GM21737 (cell line): Measurements from ENCODE around the gene ESPNL.

Experiments
- ATAC-seq: cut with Tn5 transposase; IDR thresholded peaks from one replicate; pipeline ENCODE4 v1.9.1; 2021; ENCODE audit warnings: mild to moderate bottlenecking, moderate library complexity; ENCODE audit not compliant: unreplicated experiment

ESPNL gene

DNA sequence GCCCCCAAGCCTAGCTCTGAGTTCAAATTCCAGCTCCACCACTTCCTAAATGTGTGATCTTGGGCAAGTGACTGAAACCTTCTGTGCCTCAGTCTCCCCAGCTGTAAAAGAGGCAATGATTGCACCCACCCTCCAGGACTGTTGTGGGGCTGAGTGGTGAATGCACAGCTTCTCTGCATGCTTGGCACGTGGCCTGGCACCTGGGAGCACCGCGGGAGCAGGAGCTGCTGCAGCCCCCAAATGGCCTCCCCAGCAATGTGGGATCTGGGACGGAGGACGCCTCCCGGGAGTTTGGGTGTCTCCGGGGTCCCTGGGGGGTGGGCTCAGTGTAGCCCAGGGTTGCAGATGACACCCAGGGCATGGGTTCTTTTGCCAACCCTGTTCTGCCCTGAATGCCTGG, 39.9 kb downstream of the ESPNL start:
- no peak for ATAC-seq

DNA sequence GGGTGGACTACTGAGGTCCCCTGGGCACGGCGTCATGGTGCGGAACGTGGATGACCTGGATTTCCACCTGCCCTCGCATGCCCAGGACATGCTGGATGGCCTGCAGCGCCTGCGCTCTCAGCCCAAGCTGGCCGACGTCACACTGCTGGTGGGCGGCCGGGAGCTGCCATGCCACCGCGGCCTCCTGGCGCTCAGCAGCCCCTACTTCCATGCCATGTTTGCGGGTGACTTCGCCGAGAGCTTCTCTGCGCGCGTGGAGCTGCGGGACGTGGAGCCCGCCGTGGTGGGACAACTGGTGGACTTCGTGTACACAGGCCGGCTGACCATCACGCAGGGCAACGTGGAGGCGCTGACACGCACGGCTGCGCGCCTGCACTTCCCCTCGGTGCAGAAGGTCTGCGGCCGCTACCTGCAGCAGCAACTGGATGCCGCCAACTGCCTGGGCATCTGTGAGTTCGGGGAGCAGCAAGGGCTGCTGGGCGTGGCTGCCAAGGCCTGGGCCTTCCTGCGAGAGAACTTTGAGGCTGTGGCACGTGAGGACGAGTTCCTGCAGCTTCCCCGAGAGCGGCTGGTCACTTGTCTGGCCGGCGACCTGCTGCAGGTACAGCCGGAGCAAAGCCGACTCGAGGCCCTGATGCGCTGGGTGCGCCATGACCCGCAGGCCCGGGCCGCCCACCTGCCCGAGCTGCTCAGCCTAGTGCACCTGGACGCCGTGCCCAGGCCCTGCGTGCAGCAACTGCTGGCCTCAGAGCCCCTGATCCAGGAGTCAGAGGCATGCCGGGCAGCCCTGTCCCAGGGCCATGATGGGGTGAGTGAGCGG, 40.8 kb downstream of the ESPNL start:
- ATAC-seq: no peak

DNA sequence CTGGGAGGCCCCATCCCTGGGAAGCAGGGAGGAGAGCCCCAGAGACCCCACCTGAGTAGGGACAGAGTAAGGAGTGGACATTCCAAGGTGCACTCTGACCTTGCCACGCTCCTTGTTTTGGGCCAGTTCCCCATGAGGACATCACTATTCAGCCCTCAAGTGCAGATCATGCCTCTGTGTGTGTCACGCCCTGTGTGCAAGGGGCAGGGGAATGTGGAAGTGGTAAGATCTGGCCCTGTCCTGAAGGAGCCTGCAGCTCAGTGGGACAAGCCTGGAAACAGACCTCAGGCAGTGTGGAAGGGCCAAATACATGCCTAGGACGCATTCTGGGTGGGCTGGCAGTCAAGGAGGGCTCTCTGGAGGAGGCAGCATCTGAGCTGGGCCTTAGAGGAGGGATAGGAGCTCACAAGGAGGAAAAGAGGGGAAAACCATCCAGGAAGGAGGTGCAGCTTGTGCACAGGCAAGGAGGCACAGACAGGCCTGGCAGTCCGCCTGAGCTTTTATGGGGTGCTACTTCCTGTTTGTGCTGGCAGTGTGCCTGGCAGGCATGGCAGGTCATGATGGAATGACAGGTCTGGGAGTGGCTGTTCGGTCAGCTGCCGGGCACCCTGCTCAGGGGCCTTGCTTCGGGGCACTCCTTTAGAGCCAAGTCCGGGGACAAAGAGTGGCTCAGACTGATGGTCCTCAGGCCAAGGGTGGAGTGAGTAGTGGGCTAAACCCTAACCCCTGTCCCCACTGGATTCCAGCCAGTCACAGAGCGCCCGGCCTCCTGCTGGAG, 41.6 kb downstream of the ESPNL start:
- no peak for ATAC-seq

DNA sequence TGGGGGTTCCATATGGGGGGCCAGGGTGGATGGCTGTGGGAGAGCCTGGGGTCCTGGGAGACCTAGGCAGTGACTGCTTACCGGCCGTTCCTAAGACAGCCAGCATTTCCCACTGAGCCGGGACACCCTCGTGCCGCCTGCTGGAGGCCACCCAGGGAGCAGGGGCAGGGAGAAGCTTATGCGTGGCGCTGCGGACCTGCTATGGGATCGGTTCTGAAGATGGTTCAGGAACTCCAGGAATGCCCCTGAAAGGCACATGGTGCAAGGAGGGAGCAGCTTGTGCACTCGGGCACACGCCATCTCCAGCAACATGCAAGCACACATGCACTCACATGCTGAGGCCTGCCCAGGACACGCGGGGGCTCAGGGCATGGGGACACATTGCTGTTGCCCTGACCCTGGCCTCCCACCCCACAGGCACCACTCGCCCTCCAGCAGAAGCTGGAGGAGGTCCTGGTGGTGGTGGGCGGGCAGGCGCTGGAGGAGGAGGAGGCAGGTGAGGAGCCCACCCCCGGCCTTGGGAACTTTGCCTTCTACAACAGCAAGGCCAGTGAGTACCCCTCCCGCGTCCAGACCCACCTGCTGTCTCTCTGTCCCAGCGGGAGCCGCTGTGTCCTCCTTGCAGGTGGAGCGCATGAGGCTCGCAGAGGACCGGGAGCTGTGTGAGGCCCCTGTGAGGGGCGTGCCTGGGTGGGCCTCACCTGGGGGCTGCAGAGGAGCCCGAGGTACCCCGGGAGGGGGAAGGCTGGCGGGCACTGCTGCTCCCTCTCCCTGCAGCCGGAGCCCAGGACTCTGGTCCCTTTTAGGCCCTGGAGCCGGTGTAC, 42.5 kb downstream of the ESPNL start:
- no peak for ATAC-seq

DNA sequence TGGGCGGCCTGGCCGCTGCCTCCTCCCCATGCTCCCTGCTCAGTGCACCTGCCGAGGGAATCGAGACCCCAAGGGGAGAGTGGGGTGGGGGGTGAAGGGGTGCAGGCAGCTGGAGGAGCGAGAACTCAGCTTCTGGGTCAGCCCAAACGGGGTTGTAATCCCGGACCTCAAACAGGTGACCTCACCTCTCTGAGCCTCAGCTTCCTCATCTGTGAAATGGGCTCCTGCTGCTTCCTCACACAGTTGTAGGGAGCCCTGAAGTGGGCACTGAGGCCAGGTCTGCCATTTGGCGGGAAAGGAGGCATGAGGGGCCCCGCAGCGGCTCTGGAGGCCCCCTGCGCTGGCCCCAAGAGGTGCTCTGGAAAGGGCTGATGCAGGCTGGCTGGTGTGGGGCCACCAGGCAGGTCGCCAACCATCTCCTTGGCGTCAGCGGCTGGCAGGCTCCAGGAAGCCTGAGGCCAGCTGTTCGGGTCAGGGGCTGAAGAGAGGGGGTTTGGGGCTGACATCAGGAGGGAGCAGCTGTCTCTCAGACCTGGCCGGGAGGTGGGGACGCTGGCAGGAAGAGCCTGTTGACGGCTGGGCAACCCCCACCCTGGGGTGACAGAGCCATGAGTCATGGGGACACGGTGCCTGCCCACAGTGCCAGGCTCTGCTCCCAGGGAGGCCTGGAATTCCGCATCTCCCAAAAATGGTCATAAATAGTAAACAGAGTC, 43.3 kb downstream of the ESPNL start:
- ATAC-seq: no peak

DNA sequence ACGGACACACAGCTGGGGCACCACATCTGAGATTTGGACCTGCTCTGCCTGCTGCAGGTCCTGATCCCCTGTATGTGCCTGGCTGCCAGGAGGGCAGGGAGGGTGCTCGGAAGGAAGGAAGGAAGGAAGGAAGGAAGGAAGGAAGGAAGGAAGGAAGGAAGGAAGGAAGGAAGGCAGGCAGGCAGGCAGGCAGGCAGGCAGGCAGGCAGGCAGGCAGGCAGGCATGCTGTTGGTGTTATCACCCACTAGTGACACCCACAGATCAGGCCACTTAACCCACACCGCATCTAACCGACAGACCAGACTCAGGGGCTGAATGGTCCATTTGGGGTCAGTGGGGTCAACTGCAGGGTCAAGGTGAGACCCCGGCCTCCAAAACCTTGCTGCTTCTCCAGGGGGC, 44.1 kb downstream of the ESPNL start:
- no peak for ATAC-seq

DNA sequence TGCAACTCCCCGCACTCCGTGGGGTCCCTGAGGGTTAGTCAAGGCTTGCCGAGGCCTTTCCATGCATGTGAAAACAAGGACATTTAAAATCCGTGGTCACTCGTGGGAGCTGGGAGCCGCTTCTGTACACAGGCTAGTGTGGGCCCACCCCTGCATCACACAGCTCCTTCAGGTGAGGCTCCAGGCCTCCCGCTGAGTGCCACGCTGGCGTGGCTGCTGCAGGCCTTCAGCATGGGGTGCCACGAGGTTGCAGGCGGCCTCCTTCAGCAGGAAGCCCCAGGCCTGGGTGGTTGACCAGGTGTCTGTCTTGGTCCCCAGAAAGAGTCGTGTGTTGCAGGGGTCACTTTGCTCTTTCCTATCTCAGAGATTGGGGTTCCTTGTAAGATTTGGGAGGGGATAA, 44.9 kb downstream of the ESPNL start:
- no peak for ATAC-seq

DNA sequence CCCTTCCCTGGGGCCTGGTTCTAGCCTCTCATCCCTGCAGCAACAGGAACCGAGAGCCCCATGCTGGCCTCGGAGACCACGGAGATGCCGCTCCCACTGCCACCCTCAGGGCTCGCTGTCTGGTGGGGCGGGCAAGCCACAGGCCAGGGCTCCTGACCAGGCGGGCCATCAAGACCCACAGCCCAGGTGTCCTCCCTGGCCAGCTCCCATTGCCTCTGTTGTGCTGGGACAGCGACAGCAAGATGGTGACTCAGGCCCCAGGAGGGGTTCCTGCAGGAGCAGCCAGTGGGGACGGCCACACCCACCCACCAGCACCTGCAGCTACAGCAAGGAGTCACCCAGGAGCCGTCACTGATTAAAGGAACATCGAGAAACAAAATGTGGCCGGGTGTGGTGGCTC, 45.7 kb downstream of the ESPNL start:
- no peak for ATAC-seq

DNA sequence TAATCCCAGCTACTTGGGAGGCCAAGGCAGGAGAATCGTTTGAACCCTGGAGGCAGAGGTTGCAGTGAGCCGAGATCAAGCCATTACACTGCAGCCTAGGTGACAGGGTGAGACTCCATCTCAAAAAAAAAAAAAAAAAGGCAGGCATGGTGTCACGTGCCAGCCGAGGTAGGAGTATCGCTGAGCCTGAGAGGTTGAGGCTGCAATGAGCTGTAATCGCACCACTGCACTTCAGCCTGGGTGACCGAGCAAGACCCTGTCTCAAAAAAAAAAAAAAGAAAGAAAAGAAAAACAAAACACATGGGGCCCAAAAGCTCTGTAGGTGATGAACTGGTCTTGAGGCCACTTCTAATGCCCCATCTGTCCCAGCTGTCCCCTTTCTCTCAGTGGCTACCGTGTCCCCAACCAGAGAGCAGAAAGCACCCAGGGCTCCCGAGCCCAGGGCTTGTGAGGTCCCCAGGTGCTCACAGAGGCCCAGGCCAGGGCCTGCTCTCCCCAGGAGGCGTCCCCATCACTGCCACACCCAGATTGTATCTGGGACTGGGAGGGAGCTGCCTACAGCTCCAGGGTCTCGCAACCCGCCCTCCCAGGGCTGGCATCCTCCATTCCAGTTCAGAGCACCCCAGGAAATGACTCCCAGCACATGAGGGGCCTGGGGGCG, 46.9 kb downstream of the ESPNL start:
- ATAC-seq: no peak

DNA sequence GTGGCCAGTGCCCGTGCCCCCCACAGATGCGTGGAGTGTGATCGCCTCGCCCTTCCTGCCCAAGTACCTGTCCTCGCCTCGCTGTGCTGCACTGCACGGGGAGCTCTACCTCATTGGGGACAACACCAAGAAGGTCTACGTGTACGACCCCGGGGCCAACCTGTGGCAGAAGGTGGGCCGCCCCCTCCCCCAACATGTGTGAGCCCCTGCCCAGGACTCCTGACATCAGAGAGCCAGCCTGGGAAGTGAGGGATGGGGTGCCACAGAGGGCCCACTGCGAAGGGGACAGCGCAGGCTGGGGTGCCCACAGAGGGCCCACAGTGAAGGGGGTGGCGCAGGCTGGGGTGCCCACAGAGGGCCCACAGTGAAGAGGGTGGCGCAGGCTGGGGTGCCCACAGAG, 48.8 kb downstream of the ESPNL start:
- ATAC-seq: no peak

DNA sequence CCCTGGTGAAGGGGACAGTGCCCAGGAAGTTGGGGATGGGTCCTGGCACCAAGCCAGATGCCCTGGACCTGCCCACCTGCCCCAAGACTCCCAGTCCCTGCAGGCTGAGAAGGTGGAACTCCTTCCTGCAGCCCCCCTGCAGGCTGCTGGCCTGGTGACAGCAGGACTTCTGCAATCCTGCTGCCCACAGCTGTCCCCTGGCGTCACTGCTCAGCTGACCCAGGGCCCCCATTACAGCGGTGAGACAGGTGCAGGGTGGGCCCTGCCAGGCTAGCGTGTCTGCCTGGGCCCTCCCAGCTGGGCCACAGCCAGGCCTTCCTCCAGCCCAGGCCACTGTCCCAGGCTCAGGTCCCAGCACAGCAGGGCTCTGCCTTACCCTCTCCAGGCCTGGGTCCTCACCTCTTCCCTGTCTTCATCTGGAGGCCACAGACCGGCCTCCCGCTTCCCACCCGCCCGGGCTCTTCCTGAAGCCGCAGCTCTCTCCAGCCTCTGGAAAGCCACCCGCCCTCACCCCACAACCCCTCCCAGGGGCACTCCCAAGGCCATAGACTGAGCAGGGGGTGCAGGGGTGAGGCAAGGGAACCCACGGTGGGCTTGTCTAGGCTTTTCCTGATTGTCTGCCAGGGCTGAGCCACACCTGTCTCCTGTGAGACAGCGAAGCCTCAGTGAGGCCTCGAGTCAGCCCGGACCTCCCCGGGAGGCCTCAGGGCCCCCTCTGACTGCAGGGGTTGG, 49.9 kb downstream of the ESPNL start:
- no peak for ATAC-seq

DNA sequence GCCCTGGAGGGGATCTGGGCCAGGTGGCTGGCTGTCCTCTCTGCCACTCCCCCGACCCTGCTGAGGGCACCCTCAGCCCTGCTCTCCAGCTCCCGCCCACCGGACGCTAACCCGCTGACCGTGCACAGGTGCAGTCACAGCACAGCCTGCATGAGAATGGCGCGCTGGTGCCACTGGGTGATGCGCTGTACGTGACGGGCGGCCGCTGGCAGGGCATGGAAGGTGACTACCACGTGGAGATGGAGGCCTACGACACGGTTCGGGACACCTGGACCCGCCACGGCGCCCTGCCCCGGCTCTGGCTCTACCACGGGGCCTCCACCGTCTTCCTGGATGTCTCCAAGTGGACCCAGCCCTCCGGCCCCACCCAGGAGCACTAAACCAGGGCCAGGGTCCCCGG, 50.5 kb downstream of the ESPNL start:
- no peak for ATAC-seq

DNA sequence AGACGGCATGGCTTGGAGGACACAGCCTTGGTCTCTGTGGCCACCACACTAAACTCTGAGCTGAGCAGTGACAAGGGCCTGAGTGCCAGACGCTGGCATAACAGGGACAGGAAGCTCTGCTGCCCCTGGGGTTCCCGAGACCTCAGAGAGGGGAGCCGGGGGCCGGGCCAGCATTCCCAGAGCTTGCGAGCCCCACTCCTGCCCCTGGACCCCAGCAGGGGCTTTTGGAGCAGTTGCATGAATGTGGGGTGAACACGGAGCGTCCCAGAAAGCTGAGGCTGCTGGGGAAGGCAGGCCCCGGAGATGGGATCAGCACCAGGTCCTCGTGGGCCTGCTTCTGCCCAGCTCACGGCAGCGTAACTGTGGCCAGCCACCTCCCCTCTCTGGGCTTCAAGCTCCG, 51.1 kb downstream of the ESPNL start:
- no peak for ATAC-seq

DNA sequence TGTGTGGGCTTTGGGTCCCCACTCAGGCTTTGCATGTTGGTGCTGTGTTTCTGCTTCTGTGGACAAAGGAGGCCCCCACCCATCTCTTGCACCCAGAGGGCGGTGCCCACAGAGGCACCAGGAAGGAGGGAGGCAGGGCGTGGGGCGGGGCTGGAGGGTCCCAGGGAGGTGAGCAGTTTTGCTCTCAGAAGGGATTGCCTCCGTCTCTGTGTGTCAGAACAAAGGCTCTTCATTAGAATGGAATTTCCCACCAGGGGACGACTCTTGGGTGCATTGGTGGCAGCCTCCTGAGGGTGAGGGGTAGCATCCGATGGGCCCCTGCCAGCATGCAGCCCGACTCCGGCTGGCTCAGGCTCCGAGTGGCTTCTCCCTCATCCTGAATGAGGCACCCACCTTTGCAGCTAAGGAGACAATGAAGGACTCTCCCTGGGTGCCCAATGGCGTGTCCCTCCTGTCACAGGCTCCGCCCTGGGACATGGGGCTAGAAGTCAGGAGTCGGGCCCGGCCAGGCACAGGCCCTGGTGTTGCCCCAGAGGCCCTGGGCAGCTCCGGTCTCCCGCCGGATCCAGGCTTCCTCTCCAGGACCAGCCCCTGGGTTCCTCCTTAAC, 51.6 kb downstream of the ESPNL start:
- ATAC-seq: no peak

DNA sequence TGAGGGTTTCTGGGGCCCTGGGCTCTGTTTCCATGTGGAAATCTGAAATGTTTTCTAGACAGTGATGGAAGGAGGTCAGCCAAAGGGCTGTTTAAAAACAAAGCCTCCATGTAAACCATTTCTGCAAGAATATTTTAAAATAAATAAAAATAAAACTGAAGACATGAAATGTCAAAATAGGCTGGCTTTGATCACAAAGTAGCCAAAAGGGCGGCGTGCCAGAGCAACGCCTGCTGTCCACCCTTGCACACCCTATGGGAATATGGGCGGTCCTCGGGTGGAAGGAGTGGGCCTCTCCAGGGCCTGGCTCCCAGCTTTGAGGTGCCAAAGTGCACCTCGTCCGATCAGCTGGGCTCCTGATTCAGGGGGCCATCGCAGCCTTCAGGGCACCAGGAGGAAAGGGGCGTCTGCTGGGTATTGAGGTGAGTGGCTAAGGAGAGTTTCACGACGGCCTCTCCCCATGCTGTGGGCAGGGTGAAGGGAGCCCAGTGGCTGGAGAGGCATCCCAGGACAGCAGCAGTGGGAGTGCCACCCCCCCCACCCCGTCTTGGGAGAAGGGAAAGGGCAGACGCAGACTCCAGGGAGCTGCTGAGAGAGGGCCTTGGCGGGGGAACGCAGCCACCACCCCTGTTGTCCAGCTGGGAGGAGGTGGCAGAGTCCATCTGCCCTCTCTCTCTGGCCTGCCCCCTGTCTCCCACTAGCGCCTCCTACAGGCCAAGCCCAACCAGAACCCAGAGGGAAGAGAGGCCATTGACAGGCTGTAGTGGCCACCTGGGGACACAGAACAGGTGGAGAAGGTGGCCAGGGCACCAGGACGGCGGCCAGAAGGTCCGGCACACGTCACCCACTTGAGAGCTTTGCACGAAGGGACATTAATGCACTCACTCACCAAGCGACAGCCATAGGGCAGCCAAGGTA, 52.9 kb downstream of the ESPNL start:
- no peak for ATAC-seq

DNA sequence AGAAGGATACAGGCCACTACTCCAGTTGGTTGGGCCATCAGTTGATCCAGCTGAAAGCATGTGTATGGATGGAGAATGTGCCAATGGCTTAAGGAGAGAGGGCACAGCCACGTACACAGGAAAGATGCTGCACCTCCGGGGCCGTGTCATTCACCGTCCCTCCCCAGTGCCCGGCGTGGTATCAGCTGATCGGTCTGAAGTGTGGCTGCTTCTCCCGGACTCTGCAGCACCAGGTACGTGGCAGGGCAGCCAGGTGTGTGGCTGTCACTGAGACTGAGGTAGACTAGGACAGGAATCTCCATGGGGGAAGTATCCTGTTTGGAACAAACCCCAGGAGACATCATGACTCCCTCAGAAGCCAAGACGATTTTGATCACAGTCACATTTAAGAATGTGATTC, 54.4 kb downstream of the ESPNL start:
- ATAC-seq: no peak

DNA sequence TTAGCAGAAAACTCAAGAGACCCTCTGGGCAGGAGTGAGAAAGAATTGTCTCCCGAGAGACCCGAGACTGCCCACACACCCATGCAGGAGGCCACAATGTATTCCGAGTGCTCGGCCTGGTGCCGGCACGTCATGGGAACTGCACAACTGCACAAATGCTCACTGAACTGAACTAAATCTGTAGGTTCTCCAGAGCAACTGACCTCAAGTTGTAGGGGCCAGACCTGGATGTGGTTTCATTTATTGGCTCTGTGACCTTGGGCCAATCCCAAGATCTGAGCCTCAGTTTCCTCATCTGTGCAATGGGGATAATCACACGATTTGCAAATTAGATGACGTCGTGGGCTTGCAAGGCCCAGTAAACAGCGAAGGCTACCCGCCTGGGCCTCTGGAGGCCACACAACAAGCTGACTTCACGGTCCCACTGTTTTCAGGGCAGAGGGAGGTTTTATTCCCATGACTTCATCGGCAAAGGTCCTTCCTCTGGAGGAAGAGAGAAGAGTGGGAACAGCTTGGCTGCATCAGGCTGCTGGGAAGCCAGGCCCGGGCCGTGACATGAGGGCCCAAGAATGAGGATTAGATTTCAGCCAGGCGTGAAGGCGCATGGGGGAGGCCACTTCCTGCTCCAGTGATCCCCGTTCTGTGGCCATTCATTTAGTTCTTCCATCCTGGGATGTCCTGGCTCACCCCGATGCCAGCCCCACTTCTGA, 55.1 kb downstream of the ESPNL start:
- ATAC-seq: no peak
